DLD1 (cell line): ENCODE results near the gene TTYH3.

Source experiments
- in situ Hi-C: cut with HindIII; loops from 2 replicates; pipeline ENCODE4 v1.10.0; 2017; ENCODE audit warnings: low sequenced_read_pairs

Gene TTYH3

GRCh38 chr7:2699289-2699620 lies 67.5 kb downstream of the TTYH3 start:
- in situ Hi-C loops: no loop called here

GRCh38 chr7:2700141-2700850 lies 68.5 kb downstream of the TTYH3 start:
- in situ Hi-C loops: no loop called here

GRCh38 chr7:2701424-2701823 lies 69.6 kb downstream of the TTYH3 start:
- in situ Hi-C loops: no loop called here

- in situ Hi-C loops: no loop called here
Observed at GRCh38 chr7:2701832-2702593, 70.2 kb downstream of the TTYH3 start.

GRCh38 chr7:2702594-2702957 lies 70.8 kb downstream of the TTYH3 start:
- in situ Hi-C loops: no loop called here

- in situ Hi-C loops: no loop called here
Observed at GRCh38 chr7:2705371-2706096, 73.7 kb downstream of the TTYH3 start.

GRCh38 chr7:2706685-2707126 lies 74.9 kb downstream of the TTYH3 start:
- in situ Hi-C loops: no loop called here

GRCh38 chr7:2707481-2707880 lies 75.7 kb downstream of the TTYH3 start:
- in situ Hi-C loops: no loop called here

GRCh38 chr7:2708041-2708440 lies 76.3 kb downstream of the TTYH3 start:
- in situ Hi-C loops: no loop called here

- in situ Hi-C loops: no loop called here
Observed at GRCh38 chr7:2708547-2709310, 76.9 kb downstream of the TTYH3 start.

- in situ Hi-C loops: no loop called here
Observed at GRCh38 chr7:2709553-2710285, 77.9 kb downstream of the TTYH3 start.

- in situ Hi-C loops: no loop called here
Observed at GRCh38 chr7:2710286-2710655, 78.5 kb downstream of the TTYH3 start.

- in situ Hi-C loops: no loop called here
Observed at GRCh38 chr7:2710901-2711551, 79.2 kb downstream of the TTYH3 start.

GRCh38 chr7:2711895-2712675 lies 80.3 kb downstream of the TTYH3 start:
- in situ Hi-C loops: no loop called here

GRCh38 chr7:2713370-2713769 lies 81.6 kb downstream of the TTYH3 start:
- in situ Hi-C loops: no loop called here

GRCh38 chr7:2713978-2714377 lies 82.2 kb downstream of the TTYH3 start:
- in situ Hi-C loops: no loop called here
